PFSK-1 (cell line): ENCODE data around the gene TIMM13.

Experiments
- FOXP2 ChIP-seq: optimal IDR thresholded peaks from 2 replicates; pipeline ENCODE3; 2011; ENCODE audit warnings: borderline replicate concordance, control low read depth, inconsistent platforms; ENCODE audit not compliant: insufficient read depth; ENCODE audit errors: extremely low read length, extremely low read depth
- POLR2AphosphoS5 ChIP-seq: IDR thresholded peaks from 2 replicates; pipeline ENCODE4 v1.6.1; 2012; ENCODE audit warnings: low read depth, mild to moderate bottlenecking, control low read depth, low read length, moderate library complexity
- SIN3A ChIP-seq: IDR thresholded peaks from 2 replicates; pipeline ENCODE4 v1.6.1; 2012; ENCODE audit warnings: mild to moderate bottlenecking, low read length, moderate library complexity, borderline replicate concordance; ENCODE audit not compliant: insufficient read depth
- TAF1 ChIP-seq: IDR thresholded peaks from 2 replicates; pipeline ENCODE4 v1.6.1; 2012; ENCODE audit warnings: low read length, control low read depth, borderline replicate concordance; ENCODE audit not compliant: insufficient read depth
- TF ChIP-seq, protein P1 (sequence below), 2 experiments: IDR thresholded peaks; 2 replicates each; pipeline versions ENCODE4 v1.6.1 to v1.8.0; 2011 to 2012; ENCODE audit warnings: low read depth in 2 of 2, low read length in 2 of 2, control low read depth in 1 of 2, inconsistent platforms in 1 of 2, mild to moderate bottlenecking in 1 of 2, moderate library complexity in 1 of 2; ENCODE audit not compliant: insufficient read depth in 1 of 2

Gene TIMM13

DNA sequence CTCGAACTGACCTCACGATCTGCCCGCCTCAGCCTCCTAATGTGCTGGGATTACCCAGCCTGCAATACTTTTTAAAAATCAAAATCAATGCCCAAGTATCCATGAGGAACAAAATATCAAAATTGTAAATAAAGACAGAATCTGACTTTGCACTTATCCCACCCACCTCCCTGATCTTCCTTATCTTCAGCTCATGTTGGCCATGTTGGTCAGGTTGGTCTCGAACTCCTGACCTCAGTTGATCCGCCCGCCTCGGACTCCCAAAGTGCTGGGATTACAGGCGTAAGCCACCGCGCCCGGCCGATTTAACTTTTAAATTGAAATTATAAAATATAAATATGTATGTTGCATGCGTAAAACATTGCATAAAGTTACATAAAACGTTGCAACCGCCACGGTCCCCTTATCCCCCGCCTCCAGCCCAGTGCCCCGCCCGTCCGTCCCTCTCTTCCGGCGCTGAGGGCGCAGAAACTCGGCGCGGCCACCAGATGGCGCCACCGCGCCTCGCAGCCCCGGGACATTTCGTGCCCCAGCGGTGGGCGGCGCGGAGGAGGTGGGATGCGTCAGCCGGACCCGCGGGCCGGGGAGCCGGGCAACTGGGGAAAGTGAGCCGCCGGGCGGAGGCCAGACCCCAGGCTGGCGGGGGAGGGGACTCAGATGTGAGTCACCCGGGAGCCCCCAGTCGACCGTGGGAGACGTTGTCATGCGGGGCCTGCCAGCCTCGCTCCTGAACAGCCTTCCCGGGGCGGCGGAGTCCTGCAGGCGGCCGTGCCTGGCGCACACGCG, 47.0 kb upstream of the TIMM13 start:
- TF ChIP-seq TAF1 (no peak), SIN3A (no peak), FOXP2 (peak; percentile 90), POLR2AphosphoS5 (no peak)
- TF ChIP-seq, protein P1, sequence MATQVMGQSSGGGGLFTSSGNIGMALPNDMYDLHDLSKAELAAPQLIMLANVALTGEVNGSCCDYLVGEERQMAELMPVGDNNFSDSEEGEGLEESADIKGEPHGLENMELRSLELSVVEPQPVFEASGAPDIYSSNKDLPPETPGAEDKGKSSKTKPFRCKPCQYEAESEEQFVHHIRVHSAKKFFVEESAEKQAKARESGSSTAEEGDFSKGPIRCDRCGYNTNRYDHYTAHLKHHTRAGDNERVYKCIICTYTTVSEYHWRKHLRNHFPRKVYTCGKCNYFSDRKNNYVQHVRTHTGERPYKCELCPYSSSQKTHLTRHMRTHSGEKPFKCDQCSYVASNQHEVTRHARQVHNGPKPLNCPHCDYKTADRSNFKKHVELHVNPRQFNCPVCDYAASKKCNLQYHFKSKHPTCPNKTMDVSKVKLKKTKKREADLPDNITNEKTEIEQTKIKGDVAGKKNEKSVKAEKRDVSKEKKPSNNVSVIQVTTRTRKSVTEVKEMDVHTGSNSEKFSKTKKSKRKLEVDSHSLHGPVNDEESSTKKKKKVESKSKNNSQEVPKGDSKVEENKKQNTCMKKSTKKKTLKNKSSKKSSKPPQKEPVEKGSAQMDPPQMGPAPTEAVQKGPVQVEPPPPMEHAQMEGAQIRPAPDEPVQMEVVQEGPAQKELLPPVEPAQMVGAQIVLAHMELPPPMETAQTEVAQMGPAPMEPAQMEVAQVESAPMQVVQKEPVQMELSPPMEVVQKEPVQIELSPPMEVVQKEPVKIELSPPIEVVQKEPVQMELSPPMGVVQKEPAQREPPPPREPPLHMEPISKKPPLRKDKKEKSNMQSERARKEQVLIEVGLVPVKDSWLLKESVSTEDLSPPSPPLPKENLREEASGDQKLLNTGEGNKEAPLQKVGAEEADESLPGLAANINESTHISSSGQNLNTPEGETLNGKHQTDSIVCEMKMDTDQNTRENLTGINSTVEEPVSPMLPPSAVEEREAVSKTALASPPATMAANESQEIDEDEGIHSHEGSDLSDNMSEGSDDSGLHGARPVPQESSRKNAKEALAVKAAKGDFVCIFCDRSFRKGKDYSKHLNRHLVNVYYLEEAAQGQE (IDR thresholded peaks at IDR 0.05; ENCODE audit: insufficient read depth in 1 of 2, low read depth in 2 of 2, low read length in 2 of 2) = 0 out of 4 replicates have a peak, but pooled peaks of 1 of the 2 experiments have one; percentile 22

DNA sequence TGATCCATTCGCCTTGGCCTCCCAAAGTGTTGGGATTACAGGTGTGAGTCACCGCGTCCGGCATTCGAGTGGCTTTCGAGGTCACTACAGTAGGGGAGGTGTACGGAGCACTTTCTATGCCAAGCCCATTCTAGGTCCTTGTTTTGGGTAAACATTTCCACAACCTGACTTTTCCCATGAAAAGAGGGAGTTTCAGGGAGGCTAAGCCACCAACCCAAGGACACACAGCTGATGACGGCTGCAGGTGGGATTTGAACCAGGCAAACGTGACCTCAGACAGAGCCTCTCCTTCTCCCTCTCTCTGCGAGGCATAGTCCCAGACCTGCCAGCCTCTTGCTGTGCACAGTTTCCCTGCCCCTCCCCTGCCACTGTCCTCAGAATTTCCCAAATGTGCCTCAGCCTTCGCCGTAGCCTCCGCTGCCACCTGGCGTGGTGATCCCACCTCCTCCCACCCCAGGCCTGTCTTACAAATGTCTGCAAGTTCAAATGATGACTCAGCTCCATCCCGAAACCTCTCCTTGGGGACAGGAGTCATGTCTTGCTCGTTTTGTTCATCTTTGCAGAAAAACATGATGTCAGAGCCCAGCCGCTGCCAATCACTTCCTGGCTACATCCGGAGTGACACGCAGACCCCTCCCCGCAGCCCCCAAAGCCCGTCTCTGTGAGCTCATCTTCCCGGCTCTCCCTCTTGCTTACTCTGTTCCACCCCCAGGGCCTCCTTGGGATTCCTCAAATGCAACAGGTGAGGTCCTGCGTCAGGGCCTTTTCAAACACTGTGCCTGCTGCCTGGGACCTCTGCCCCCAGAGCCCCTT, 41.9 kb upstream of the TIMM13 start:
- TF ChIP-seq FOXP2 (peak; percentile 11), POLR2AphosphoS5 (no peak)

DNA sequence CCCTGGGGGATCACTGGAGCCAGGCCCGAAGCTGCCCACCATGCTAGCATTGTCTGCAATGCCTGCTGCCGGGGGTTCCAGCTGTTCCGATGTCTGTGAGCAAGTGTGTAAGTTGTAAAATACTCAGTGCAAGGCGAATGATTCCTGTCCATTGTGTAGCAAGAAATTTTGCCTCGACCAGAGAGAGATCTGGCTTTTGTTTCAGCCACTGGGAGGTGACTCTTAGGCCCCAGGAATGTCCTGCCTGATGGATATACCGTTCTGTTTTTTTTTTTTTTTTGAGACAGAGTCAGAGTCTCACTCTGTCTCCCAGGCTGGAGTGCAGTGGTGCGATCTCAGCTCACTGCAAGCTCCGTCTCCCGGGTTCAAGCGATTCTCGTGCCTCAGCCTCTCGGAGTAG, 41.2 kb upstream of the TIMM13 start:
- TF ChIP-seq TAF1 (no peak), POLR2AphosphoS5 (no peak), FOXP2 (no peak), SIN3A (no peak)
- TF ChIP-seq, protein P1 (IDR thresholded peaks at IDR 0.05; ENCODE audit: insufficient read depth in 1 of 2, low read depth in 2 of 2, low read length in 2 of 2) = no peak

DNA sequence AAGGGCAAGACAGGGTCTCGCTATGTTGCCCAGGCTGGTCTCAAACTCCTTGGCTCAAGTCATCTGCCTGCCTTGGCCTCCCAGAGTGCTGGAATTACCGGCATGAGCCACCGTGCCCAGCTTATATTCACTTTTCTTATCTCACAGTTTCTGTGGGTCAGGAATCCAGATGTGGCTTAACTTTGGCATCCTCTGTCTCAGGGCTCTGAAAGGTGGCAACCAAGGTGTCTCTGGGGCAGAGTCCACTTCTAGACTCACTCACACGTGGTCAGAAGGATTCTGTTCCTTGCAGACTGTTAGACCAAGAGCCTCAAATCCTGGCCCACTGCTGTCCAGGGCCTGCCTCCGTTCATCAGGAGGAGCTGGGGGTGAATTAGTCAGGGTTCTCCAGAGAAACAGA, 37.0 kb upstream of the TIMM13 start:
- no peak for TF ChIP-seq FOXP2
- no peak for TF ChIP-seq SIN3A
- no peak for TF ChIP-seq POLR2AphosphoS5
- TF ChIP-seq, protein P1 (IDR thresholded peaks at IDR 0.05; ENCODE audit: insufficient read depth in 1 of 2, low read depth in 2 of 2, low read length in 2 of 2) = no peak

DNA sequence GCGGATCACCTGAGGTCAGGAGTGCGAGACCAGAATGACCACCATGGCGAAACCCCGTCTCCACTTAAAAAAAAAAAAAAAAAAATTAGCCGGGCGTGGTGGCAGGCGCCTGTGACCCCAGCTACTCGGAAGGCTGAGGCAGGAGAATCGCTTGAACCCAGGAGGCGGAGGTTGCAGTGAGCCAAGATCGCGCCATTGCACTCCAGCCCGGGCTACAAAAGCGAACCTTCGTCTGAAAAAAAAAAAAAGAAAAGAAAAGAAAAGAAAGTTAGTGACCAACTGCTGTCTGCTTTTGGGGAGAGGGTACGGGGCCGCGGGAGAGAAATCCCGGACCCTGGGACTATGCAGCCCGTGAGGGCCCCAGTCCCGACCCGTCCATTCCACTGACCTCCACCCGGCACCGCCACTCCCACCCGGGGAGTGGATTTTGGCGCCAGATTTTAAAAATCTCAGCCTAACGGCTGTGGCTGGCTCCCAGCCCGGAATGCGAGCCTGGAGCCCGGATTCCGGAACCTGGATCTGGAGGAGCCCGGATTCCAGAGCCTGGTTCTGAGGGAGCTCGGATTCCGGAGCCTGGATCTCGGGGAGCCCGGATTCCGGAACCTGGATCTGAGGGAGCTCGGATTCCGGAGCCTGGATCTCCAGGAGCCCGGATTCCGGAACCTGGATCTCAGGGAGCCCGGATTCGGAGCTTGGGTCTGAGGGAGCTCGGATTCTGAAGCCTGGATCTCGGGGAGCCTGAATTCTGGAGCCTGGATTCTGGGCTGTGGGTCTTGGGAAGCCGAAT, 35.4 kb upstream of the TIMM13 start:
- no peak; the same call in 1 of the 2 replicates for TF ChIP-seq POLR2AphosphoS5
- peak; percentile 88; the same call in 1 of the 2 replicates for TF ChIP-seq SIN3A
- no peak for TF ChIP-seq FOXP2
- TF ChIP-seq, protein P1 (IDR thresholded peaks at IDR 0.05; ENCODE audit: insufficient read depth in 1 of 2, low read depth in 2 of 2, low read length in 2 of 2) = no peak
- TF ChIP-seq TAF1 = peak; percentile 66; the same call in 1 of the 2 replicates
